Panc1 (cell line): ENCODE results near the gene LRIT3. TPM values are rescaled to one million over a fixed set of nuclear protein-coding genes. Genes with fewer than 3 reads are reported as not detected.
"Not testable (repeated sequence)": the region's sequence is repeated elsewhere in the genome, so short reads cannot be mapped to it uniquely, and the experiment has no call there.

Experiments
- ATAC-seq: fragments of 200-7000 bp; cut with Tn5 transposase; 2 replicates; pipeline ENCODE4 v1.9.1; 2020; ENCODE audit warnings: mild to moderate bottlenecking, moderate library complexity
- BruUV-seq: library from RNA; stranded (reverse); fragments of 400-500 nt; replicated peaks from 2 replicates; lab custom pipeline; 2021; lab: Mats Ljungman, UMichigan
- CTCF ChIA-PET: fragments of 300-600 bp; sonication (Branson Sonifier 250); formaldehyde crosslinking; loops from one replicate; lab custom pipeline; 2022; ENCODE audit warnings: antibody characterized with exemption; lab: Charles Lee
- POLR2A ChIA-PET: fragments of 300-600 bp; sonication (Branson Sonifier 250); formaldehyde crosslinking; loops from one replicate; lab custom pipeline; 2022; ENCODE audit warnings: antibody characterized with exemption; lab: Charles Lee
- DNase-seq: peaks from one replicate; pipeline ENCODE4 v3.0.0-alpha.2; 2010; ENCODE audit warnings: low read depth, low spot score
- H3K27ac ChIP-seq: 2 replicates; pipeline ENCODE4 v1.5.1; 2011; ENCODE audit warnings: mild to moderate bottlenecking, low read length, inconsistent platforms
- H3K27me3 ChIP-seq: fragments of 200-500 bp; sonication (Bioruptor generic); 2 replicates; pipeline ENCODE4 v1.6.0; 2014; ENCODE audit warnings: low read length, inconsistent platforms; ENCODE audit not compliant: control insufficient read depth, insufficient read depth
- H3K36me3 ChIP-seq: fragments of 200-500 bp; sonication (Bioruptor generic); 2 replicates; pipeline ENCODE4 v1.5.1; 2014; ENCODE audit warnings: inconsistent platforms, mild to moderate bottlenecking, low read length, moderate library complexity; ENCODE audit not compliant: control insufficient read depth, insufficient read depth
- H3K4me1 ChIP-seq: 2 replicates; pipeline ENCODE4 v1.5.1; 2011; ENCODE audit warnings: inconsistent platforms, mild to moderate bottlenecking, low read length, moderate library complexity; ENCODE audit not compliant: control insufficient read depth, insufficient read depth
- H3K4me3 ChIP-seq, 2 experiments: 2 replicates each; pipeline ENCODE4 v1.5.1; 2011 to 2012; ENCODE audit warnings: low read depth in 2 of 2, low read length in 2 of 2, mild to moderate bottlenecking in 2 of 2, inconsistent platforms in 1 of 2, moderate library complexity in 1 of 2
- H3K9me3 ChIP-seq: fragments of 200-500 bp; sonication (Bioruptor generic); 2 replicates; pipeline ENCODE4 v1.5.1; 2014; ENCODE audit warnings: low read depth, mild to moderate bottlenecking, inconsistent platforms, low read length, moderate library complexity; ENCODE audit not compliant: control insufficient read depth, insufficient read depth
- POLR2AphosphoS5 ChIP-seq: IDR thresholded peaks from 2 replicates; pipeline ENCODE4 v1.6.1; 2012; ENCODE audit warnings: mild to moderate bottlenecking, low read depth, low read length, moderate library complexity
- SIN3A ChIP-seq: IDR thresholded peaks from 2 replicates; pipeline ENCODE4 v1.6.1; 2012; ENCODE audit warnings: low read depth, mild to moderate bottlenecking, low read length, moderate library complexity, borderline replicate concordance; ENCODE audit not compliant: insufficient read depth
- TCF7L2 ChIP-seq: IDR thresholded peaks from 2 replicates; pipeline ENCODE4 v1.6.1; 2011; ENCODE audit warnings: mild to moderate bottlenecking, low read depth, low read length, inconsistent platforms
- in situ Hi-C: cut with HindIII; loops from 2 replicates; pipeline ENCODE4 v1.10.0; 2016; ENCODE audit warnings: low sequenced_read_pairs, low pct_unique_long_range_greater_than_20kb
- intact Hi-C: fragments of 100-400 bp; cut with micrococcal nuclease; formaldehyde crosslinking; loops from one replicate; pipeline ENCODE4 v1.10.0; 2022; ENCODE audit not compliant: unreplicated experiment
- total RNA-seq: library from RNA; stranded (reverse); gene quantifications from one replicate; pipeline ENCODE4 v1.2.1, GENCODE V29; 2021; ENCODE audit not compliant: unreplicated experiment
- TF ChIP-seq, protein P1 (sequence below), 2 experiments: IDR thresholded peaks; 2 replicates each; pipeline ENCODE4 v1.6.1; 2011 to 2012; ENCODE audit warnings: low read depth in 2 of 2, control low read depth in 1 of 2, low read length in 1 of 2, mild to moderate bottlenecking in 1 of 2, moderate library complexity in 1 of 2; ENCODE audit not compliant: insufficient read depth in 1 of 2
- TF ChIP-seq, protein P2 (sequence below): fragments of 450-650 bp; IDR thresholded peaks from 2 replicates; pipeline ENCODE4 v1.5.1; 2017; ENCODE audit warnings: mild to moderate bottlenecking

The LRIT3 gene
- total RNA-seq, 1 experiment from 2014 or later, result 0.05 TPM

DNA sequence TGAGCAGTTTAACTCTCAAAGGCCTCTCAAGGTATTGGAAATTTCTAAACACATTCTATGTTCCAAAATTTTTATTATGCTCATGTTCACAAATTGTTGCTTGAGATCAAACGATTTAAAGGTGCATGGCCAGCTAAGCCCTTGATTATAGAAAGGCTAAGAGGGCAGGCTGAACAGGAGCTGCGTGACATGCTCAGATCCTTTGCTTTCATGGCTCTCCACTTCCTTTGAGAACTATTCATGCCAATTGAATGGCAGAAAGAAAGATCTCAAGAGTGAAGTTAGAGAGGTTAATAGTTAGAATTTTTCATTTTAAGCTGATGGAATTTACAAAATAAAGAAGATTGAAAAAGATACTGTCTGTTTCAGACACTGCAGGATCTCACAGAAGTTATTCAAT is 594 bp downstream of the LRIT3 start:
- TF ChIP-seq, protein P1, sequence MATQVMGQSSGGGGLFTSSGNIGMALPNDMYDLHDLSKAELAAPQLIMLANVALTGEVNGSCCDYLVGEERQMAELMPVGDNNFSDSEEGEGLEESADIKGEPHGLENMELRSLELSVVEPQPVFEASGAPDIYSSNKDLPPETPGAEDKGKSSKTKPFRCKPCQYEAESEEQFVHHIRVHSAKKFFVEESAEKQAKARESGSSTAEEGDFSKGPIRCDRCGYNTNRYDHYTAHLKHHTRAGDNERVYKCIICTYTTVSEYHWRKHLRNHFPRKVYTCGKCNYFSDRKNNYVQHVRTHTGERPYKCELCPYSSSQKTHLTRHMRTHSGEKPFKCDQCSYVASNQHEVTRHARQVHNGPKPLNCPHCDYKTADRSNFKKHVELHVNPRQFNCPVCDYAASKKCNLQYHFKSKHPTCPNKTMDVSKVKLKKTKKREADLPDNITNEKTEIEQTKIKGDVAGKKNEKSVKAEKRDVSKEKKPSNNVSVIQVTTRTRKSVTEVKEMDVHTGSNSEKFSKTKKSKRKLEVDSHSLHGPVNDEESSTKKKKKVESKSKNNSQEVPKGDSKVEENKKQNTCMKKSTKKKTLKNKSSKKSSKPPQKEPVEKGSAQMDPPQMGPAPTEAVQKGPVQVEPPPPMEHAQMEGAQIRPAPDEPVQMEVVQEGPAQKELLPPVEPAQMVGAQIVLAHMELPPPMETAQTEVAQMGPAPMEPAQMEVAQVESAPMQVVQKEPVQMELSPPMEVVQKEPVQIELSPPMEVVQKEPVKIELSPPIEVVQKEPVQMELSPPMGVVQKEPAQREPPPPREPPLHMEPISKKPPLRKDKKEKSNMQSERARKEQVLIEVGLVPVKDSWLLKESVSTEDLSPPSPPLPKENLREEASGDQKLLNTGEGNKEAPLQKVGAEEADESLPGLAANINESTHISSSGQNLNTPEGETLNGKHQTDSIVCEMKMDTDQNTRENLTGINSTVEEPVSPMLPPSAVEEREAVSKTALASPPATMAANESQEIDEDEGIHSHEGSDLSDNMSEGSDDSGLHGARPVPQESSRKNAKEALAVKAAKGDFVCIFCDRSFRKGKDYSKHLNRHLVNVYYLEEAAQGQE (IDR thresholded peaks at IDR 0.05; ENCODE audit: insufficient read depth in 1 of 2, low read depth in 2 of 2, low read length in 1 of 2), result no peak
- no peak for TF ChIP-seq SIN3A
- TF ChIP-seq, protein P2, sequence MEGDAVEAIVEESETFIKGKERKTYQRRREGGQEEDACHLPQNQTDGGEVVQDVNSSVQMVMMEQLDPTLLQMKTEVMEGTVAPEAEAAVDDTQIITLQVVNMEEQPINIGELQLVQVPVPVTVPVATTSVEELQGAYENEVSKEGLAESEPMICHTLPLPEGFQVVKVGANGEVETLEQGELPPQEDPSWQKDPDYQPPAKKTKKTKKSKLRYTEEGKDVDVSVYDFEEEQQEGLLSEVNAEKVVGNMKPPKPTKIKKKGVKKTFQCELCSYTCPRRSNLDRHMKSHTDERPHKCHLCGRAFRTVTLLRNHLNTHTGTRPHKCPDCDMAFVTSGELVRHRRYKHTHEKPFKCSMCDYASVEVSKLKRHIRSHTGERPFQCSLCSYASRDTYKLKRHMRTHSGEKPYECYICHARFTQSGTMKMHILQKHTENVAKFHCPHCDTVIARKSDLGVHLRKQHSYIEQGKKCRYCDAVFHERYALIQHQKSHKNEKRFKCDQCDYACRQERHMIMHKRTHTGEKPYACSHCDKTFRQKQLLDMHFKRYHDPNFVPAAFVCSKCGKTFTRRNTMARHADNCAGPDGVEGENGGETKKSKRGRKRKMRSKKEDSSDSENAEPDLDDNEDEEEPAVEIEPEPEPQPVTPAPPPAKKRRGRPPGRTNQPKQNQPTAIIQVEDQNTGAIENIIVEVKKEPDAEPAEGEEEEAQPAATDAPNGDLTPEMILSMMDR, result no peak
- TF ChIP-seq POLR2AphosphoS5, result no peak
- TF ChIP-seq TCF7L2, result no peak
- Histone ChIP-seq H3K4me1 (no peaks in the 10 kb centered on the region), H3K27ac (no peak overlapping the region), H3K9me3 (no peaks in the 10 kb centered on the region), H3K36me3 (no peaks in the 10 kb centered on the region), H3K27me3 (peaks cover 2% of the 10 kb centered on the region; the same call in 1 of the 2 replicates), H3K4me3 (no peak overlapping the region)
- intact Hi-C loops, result no loop called here
- ChIA-PET POLR2A (interaction anchor here (0.6 kb wide), 1 partner anchor 153 kb away, joined by 11 read pairs; no protein-coding TSS in a partner anchor), CTCF (no interaction called here)
- in situ Hi-C loops, result no loop called here
- ATAC-seq (no peak), DNase-seq (no peak)
- BruUV-seq, result no TSS peak

DNA sequence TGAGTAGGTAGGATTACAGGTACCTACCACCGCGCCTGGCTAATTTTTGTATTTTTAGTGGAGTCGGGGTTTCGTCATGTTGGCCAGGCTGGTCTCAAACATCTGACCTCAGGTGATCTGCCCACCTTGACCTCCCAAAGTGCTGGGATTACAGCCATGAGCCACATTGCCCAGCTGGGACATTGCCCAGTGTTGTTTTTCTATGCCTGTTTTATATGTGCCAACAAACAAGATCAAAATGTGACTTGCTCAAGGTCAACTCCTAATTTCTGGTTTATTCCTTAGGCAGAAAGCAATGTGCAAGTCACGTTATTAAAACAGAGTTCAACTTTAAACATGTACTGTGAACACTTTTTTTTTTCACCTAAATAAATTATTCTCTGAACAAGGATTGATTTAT is 2.7 kb downstream of the LRIT3 start:
- Histone ChIP-seq H3K27ac (no peak overlapping the region), H3K4me3 (no peak overlapping the region), H3K9me3 (no peaks in the 10 kb centered on the region), H3K36me3 (no peaks in the 10 kb centered on the region), H3K4me1 (no peaks in the 10 kb centered on the region), H3K27me3 (peaks cover 2% of the 10 kb centered on the region; the same call in 1 of the 2 replicates)
- no TSS peak for BruUV-seq
- in situ Hi-C loops (no loop called here), intact Hi-C loops (no loop called here)
- CTCF ChIA-PET, result no interaction called here
- POLR2A ChIA-PET, result no interaction called here
- no peak for DNase-seq
- ATAC-seq, result no peak
- TF ChIP-seq, protein P1 (IDR thresholded peaks at IDR 0.05; ENCODE audit: insufficient read depth in 1 of 2, low read depth in 2 of 2, low read length in 1 of 2), result no peak
- no peak for TF ChIP-seq SIN3A
- TF ChIP-seq, protein P2, result no peak
- TF ChIP-seq TCF7L2, result no peak
- TF ChIP-seq POLR2AphosphoS5, result no peak

DNA sequence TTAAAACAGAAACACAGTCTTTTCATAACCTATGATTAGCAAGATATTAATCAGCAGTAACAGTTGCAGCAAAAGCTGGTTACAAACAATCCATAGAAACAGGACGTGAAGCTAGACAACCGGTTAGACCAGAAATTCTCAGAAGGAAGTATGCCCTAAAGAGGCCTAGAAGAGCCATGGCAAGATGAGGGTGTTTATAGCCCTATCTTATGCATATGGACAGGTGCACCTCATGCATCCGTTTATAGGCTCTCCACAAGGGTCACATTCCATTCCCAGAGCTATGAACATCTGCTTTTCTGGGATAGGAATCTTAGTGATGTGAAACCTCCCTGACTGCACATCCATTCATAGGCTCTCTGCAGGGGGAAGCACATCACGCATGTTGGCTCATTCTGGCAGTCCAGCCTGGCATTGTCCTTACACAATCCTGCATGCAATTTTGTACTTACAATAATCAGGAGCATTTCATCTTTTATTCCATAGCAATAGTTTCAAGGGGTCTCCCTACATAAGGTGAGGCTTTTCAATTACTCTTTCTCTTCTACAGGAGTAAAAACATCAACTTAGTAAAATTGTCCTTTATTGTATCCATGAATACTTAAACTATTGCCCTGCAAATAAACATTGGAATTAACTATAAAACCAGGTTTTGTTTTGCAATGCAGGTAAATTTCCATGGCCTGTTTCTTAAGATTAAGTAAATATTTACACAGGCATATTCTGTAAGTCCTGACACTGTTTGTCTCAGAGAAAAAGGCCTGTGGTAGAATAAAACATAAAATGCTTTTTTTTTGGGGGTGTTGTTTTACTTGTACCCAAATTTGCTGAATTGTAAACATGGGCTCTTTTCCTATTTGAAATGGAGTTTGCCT is 11.8 kb downstream of the LRIT3 start:
- intact Hi-C loops, BruUV-seq, ATAC-seq, DNase-seq, in situ Hi-C loops, H3K27ac ChIP-seq, H3K36me3 ChIP-seq, H3K4me3 ChIP-seq, POLR2A ChIA-PET, CTCF ChIA-PET, H3K4me1 ChIP-seq, H3K27me3 ChIP-seq, H3K9me3 ChIP-seq: not testable (repeated sequence)
